NOMO-1 treated with dmso at 0.1 percent for 144 hours (cell line): ENCODE results near the gene SYMPK.
A peak's percentile ranks its signal among the peaks of the same experiment; 100 is the strongest.

Source experiments
- DNase-seq: peaks from one replicate; lab custom pipeline; 2025; ENCODE audit not compliant: unreplicated experiment; lab: John Stamatoyannopoulos, UW

SYMPK gene

GRCh38 chr19:45886427-45887199 lies 23.7 kb upstream of the SYMPK start:
- DNase-seq, result peak; percentile 87

- DNase-seq, result peak; percentile 88
Measured at GRCh38 chr19:45885556-45886426, 22.8 kb upstream of the SYMPK start, which contains the start of gene IRF2BP1. IRF2BP1 (minus strand) TSS chr19:45886141; CDS start chr19:45885774, 367 bp downstream.

GRCh38 chr19:45884682-45885555 lies 22.0 kb upstream of the SYMPK start:
- no peak for DNase-seq

- no peak for DNase-seq
Measured at GRCh38 chr19:45883881-45884681, 21.1 kb upstream of the SYMPK start.

- DNase-seq, result no peak
Measured at GRCh38 chr19:45883586-45883880, 20.6 kb upstream of the SYMPK start.

- peak; percentile 55 for DNase-seq
Measured at GRCh38 chr19:45882652-45883585, 20.0 kb upstream of the SYMPK start.

GRCh38 chr19:45881909-45882528 lies 19.1 kb upstream of the SYMPK start:
- no peak for DNase-seq

GRCh38 chr19:45881082-45881908 lies 18.3 kb upstream of the SYMPK start:
- DNase-seq, result no peak

GRCh38 chr19:45879971-45880370 lies 17.0 kb upstream of the SYMPK start:
- DNase-seq, result no peak

GRCh38 chr19:45879055-45879454 lies 16.1 kb upstream of the SYMPK start:
- no peak for DNase-seq

GRCh38 chr19:45878043-45878794 lies 15.3 kb upstream of the SYMPK start:
- DNase-seq, result no peak

- no peak for DNase-seq
Measured at GRCh38 chr19:45876411-45877197, 13.7 kb upstream of the SYMPK start.

- no peak for DNase-seq
Measured at GRCh38 chr19:45876161-45876410, 13.1 kb upstream of the SYMPK start.

GRCh38 chr19:45874620-45874966 lies 11.6 kb upstream of the SYMPK start:
- no peak for DNase-seq

- no peak for DNase-seq
Measured at GRCh38 chr19:45873219-45873772, 10.3 kb upstream of the SYMPK start.

GRCh38 chr19:45872095-45872919 lies 9.4 kb upstream of the SYMPK start:
- no peak for DNase-seq
